ENCODE measurements around the gene EXOSC5.

- no peak for TF ChIP-seq POLR2AphosphoS5 (IDR thresholded peaks at IDR 0.05; ENCODE audit: borderline replicate concordance, low read depth, low read length)
- no peak for TF ChIP-seq EZH2 (IDR thresholded peaks at IDR 0.05)
These were observed 24.7 kb downstream of the EXOSC5 start for GRCh38 chr19:41372501-41372900.

Measured in SK-N-MC (cell line).